CD4-positive, alpha-beta T cell treated with Interleukin-6 at 100 ng/mL for 8 hours (primary cell): ENCODE measurements around the gene RBM33.
A peak's percentile ranks its signal among the peaks of the same experiment; 100 is the strongest.

Experiments
- DNase-seq: peaks from one replicate; pipeline ENCODE4 v3.0.0-alpha.2; 2020; ENCODE audit warnings: mixed read lengths, low spot score

The RBM33 gene

DNA sequence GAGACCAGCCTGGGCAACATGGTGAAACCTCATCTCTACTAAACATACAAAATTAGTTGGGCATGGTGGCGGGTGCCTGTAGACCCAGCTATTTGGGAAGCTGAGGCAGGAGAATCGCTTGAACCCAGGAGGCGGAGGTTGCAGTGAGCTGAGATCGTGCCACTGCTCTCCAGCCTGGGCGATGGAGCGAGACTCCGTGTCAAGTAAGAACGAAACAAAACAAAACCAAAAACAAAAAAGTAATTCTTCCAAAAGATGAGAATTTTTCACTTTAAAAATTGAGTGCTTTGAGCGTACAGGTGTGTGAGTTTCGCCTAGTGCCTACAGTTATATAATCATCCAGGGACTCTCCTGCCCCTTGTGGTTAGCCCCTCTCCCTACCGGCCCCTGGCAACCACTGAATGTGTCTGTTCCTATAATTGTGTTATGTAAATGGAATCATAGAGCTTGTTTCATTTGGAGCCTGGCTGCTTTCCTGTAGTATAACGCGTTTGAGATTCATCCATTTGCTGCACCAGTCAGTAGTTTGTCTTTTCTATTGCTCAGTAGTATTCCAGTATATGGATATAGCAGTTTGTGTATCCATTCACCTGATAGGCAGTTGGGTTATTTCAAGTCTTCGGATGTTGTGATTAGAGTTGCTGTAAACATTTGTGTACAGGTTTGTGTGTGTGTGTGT lies 80.0 kb downstream of the RBM33 start:
- DNase-seq, result no peak

GRCh38 chr7:155725006-155725355 lies 80.5 kb downstream of the RBM33 start:
- no peak for DNase-seq

- no peak for DNase-seq
These were observed 83.2 kb downstream of the RBM33 start for GRCh38 chr7:155727616-155728015.

DNA sequence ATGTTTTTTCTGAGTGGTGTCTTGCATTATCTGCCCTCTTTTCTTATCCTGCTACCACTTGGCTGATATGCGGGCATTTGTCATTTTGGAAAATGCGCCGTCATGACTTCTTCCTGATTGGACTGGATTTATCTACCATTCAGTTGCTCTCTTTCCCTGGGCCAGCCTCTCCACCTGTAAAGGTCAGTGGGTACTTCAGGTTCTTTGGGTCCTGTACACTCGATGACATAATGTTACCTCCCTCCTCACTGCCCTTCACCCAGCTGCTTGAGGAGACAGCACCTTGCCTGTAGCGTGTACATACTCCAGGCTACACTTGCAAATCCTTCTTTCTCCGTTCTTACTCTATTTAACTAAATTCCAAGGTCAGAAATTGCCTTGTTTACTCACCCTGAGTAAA lies 83.7 kb downstream of the RBM33 start:
- no peak for DNase-seq

DNA sequence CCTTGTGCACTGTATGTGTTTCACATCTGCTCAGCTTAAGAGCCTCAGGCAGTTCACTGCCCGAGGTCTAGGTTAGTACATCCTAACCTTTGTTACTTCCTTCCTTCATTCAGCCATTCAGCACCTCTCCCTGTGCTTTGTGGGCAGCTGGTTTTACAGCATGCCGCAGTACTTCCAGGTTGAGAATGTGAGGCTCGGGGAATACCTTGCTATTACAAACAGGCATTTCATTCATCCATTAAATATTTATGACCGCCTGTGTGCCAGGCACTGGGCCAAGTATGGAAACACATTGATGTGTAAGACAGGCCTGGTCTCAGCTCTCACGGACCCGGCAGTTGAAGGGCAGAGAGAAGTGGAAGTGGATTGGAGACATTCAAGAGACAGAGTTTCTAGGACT lies 85.4 kb downstream of the RBM33 start:
- no peak for DNase-seq

DNA sequence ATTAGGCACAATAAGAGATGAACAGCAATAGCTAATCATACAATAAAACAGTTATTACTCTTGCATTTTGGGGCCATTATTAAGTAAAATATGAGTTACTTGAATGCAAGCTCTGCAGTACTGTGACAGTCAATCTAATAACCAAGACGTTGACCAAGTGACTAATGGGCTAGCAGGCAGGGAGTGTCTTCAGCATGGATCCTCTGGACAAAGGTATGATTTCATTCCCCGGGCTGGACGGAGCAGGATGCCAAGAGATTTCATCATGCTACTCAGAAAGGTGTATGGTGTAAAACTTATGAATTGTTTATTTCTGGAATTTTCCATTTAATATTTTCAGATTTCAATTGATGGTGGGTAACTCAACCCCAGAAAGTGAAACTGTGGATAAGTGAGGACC lies 86.9 kb downstream of the RBM33 start:
- DNase-seq, result no peak

DNA sequence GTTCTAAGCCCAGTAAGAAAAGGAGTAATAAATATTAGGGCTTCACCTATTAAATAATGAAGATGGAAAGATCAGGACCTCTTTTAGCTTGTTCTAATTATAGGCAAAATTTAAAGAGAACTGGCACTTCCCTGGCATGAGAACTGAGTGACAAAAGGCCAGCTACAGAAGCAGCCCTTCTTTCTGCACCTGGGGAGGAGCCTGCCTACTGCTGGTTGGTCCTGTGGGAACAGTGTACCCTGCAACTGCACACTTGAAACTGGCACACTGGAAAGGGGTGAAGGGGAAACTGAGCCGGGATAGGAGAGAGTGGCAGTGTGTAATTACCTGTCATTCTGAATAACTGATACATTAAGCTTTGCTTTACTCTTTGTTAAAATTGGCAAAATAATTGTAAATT lies 87.4 kb downstream of the RBM33 start:
- DNase-seq, result no peak

DNA sequence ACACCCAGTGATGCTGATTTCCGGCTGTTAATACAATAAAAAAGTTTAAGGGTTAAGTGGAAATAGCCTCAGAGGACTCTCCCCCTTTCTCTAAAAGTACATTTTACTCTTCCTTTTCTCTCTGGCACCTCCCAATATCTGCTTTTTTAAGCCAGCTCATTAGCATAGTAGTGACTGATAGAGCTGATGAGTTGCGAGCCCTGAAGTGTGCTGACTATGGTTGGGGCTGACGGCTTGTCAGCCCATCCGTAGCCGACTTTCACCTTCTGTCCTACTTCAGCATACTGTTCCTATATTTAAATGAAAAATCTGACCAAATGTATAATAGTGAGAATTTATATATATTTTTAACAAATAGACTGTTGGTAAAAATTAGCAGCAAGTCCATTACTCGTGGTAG lies 87.8 kb downstream of the RBM33 start:
- DNase-seq, result no peak

- DNase-seq, result no peak
These were observed 89.4 kb downstream of the RBM33 start for GRCh38 chr7:155733582-155734444.

DNA sequence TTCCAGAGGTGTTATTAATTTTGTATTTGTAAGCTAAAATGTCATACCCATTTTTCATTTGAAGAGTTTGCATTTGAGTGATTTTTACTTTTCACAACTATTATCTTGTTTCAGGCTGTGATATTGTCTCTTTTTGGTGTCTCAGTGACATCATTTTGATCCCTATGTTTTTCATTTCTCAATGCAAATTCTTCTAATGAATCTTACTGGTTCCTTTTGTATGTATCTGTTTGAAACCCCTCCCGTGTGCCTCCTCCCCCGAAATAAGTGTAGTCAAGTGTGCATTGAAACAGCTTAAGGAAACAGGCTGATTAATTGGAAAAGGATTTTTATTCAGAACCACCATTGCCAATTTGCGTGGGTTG lies 90.0 kb downstream of the RBM33 start:
- DNase-seq, result no peak

DNA sequence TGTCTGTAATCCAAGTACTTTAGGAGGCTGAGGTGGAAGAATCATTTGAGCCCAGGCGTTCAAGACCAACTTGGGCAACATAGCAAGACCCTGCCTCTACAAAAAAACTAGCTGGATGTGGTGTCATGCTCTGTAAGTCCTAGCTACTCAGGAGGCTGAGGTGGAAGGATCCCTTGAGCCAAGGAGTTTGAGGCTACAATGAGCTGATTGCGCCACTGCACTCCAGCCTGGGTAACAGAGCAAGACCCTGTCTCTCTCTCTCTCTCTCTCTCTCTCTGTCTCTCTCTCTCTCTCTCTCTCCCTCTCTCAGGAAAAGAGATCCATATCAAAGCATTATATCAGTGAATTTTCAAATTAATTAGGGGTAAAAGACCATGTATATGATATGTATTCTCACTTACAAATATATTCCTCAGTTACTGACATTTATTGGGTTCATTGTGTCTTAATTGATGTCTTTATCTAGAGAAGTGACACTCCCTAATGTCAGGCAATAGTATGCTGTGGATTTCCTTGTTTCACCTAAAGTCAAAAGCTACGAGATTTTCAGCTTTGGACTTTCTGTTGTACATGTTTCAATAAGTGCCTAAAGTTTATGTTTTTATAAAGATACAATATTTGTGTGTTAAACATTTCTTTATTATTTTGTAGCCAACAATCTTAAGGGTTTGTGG lies 91.1 kb downstream of the RBM33 start:
- DNase-seq, result no peak

DNA sequence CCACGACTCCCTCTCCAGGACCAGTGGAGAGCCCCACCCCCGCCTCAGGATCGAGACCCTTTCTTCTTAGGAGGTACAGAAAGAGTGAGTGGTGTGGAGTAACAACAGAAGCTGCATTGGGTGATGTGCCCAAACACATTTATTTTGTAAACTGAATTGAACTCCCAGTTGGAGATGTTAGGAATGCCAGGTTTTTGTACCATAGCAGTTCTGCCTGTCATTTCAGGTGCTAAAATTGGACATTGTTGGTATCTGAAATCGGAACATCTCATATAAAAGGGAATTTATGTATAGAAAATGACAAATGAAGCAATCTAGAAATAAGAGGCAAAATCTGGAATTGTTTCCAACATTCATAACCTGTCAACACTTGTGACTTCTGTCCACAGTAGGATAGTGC lies 93.1 kb downstream of the RBM33 start:
- no peak for DNase-seq

GRCh38 chr7:155738104-155738503 lies 93.6 kb downstream of the RBM33 start:
- DNase-seq, result no peak

DNA sequence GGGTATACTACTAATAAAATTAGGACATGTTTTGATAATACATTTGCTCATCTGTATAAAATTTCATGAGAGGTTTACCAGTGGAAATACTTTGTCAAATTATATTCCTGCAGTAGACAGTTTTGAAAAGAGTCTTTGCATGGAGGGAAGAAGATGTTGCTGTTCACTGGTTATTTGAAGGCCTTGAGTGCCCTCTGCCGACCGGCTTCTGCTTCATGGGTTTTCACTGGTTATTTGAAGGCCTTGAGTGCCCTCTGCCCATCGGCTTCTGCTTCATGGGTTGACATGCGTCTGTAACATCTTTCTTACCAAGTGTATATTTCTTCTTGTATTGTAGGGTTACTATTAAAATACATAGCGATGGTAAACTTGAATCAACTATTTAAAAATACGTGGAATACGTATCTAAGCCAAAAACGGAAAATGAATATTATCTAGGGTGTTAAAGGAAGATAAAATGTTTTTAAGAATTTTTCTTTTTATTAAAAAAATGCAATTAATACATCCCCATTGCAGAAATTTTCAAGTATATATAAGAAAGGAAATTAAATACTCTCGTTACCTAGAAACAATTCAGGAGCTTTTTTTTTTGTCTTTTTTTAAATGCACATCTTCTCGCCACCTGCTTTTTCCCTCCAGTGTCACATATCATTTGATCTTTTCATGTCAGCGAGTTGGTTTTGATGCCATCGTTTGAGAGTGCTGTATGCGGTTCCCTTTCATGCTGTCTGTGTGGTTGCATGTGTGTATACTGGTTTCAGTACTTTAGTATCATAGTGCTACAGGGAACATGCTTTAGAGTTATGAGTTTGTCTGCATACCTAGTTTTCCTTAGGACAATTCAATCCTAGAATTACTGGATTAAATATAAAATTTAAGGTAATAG lies 94.4 kb downstream of the RBM33 start:
- peak; percentile 50 for DNase-seq

GRCh38 chr7:155739538-155740143 lies 95.2 kb downstream of the RBM33 start:
- no peak for DNase-seq

- DNase-seq, result no peak
These were observed 96.6 kb downstream of the RBM33 start for GRCh38 chr7:155741082-155741481.

GRCh38 chr7:155741805-155742204 lies 97.3 kb downstream of the RBM33 start:
- DNase-seq, result no peak

DNA sequence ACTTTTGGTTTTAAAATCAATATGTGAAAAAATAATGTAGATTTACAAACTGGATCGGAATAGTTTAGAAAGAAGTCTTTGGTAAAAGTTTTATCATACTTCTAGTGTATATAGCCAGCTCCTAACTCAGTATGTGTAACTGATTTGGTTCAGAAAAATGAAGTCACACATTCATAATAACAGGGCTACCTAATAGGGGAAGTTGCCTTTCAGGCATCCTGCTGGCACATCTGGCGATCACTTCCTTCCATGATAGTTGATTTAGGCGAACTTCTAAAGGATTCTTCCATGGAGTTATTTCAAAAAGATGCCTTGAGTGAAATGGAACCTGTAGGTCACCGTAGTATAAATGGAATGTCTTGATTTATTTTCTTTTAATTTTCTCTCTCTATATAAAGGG lies 98.7 kb downstream of the RBM33 start:
- DNase-seq, result no peak

- DNase-seq, result no peak
These were observed 100.7 kb downstream of the RBM33 start for GRCh38 chr7:155744971-155745683.

GRCh38 chr7:155745737-155746136 lies 101.3 kb downstream of the RBM33 start:
- DNase-seq, result no peak

- DNase-seq, result no peak
These were observed 101.7 kb downstream of the RBM33 start for GRCh38 chr7:155746188-155746587.
